Spleen (tissue), 11 donors: ENCODE measurements around the gene DDI2. TPM values are rescaled to one million over a fixed set of nuclear protein-coding genes. Genes with fewer than 3 reads are reported as not detected.
A peak's percentile ranks its signal among the peaks of the same experiment; 100 is the strongest.

ENCODE experiments used
- DNase-seq: peaks from one replicate; pipeline ENCODE4 v3.0.0-alpha.2; 2020
- H3K27ac ChIP-seq, 8 donors: fragments of 200-600 bp; sonication (generic) in 7 of 8; 1 replicate in 4 of 8; 2 replicates in 4 of 8; pipeline versions ENCODE4 v1.5.0 to v1.8.0; 2016 to 2021; ENCODE audit warnings: inconsistent platforms in 4 of 8, mild to moderate bottlenecking in 4 of 8, moderate library complexity in 1 of 8
- H3K27me3 ChIP-seq, 7 donors: fragments of 200-600 bp; sonication (generic) in 6 of 7; replicated peaks in 1 of 7; 1 replicate in 4 of 7; 2 replicates in 3 of 7; pipeline versions ENCODE4 v1.5.0 to v1.8.0; 2016 to 2021; ENCODE audit warnings: inconsistent platforms in 3 of 7, mild to moderate bottlenecking in 1 of 7
- H3K36me3 ChIP-seq, 6 donors: fragments of 200-600 bp; sonication (generic) in 5 of 6; 1 replicate in 4 of 6; 2 replicates in 2 of 6; pipeline versions ENCODE4 v1.5.0 to v1.8.0; 2016 to 2021; ENCODE audit warnings: inconsistent platforms in 2 of 6
- H3K4me1 ChIP-seq, 6 donors: fragments of 200-600 bp; sonication (generic) in 5 of 6; 1 replicate in 3 of 6; 2 replicates in 3 of 6; pipeline versions ENCODE4 v1.5.0 to v1.8.0; 2016 to 2021; ENCODE audit warnings: inconsistent platforms in 3 of 6
- H3K4me3 ChIP-seq, 8 donors: fragments of 200-600 bp; sonication (generic) in 7 of 8; 1 replicate in 4 of 8; 2 replicates in 4 of 8; pipeline versions ENCODE4 v1.5.0 to v1.8.0; 2016 to 2021; ENCODE audit warnings: inconsistent platforms in 4 of 8, mild to moderate bottlenecking in 4 of 8, moderate library complexity in 2 of 8
- H3K9me3 ChIP-seq, 8 donors: fragments of 200-600 bp; sonication (generic) in 7 of 8; 1 replicate in 4 of 8; 2 replicates in 4 of 8; pipeline versions ENCODE4 v1.5.0 to v1.8.0; 2016 to 2021; ENCODE audit warnings: inconsistent platforms in 4 of 8
- POLR2A ChIP-seq, 3 donors: fragments of 450-650 bp; IDR thresholded peaks; one replicate each; pipeline ENCODE4 v1.5.1; 2017; ENCODE audit warnings: antibody characterized with exemption in 3 of 3, mild to moderate bottlenecking in 1 of 3
- POLR2AphosphoS5 ChIP-seq, 3 donors: sonication (generic); formaldehyde crosslinking; IDR thresholded peaks; one replicate each; pipeline ENCODE4 v1.5.1; 2017; ENCODE audit warnings: antibody characterized with exemption in 3 of 3
- WGBS, 5 donors: extraction: QIAGEN DNeasy Blood & Tissue Kit in 3 of 5; methylation state at CpG; one replicate each; pipeline versions ENCODE4 v1.1.5 to v1.1.7; 2013 to 2018; 5-methylcytosine and 5-hydroxymethylcytosine counted together
- intact Hi-C: fragments of 100-400 bp; cut with DNase I; formaldehyde crosslinking; loops from one replicate; pipeline ENCODE4 v1.15.0; 2023; ENCODE audit warnings: low total_unique reads
- polyA plus RNA-seq, 3 donors: library from polyadenylated mRNA; stranded (reverse); fragments of 200-250 nt; gene quantifications; one replicate each; pipeline ENCODE4 v1.2.1, GENCODE V29; 2013
- total RNA-seq, 7 donors: library from RNA; depleted of rRNA in 3 of 7; stranded (reverse); fragments of >200 nt in 3 of 7; fragmentation: NEBNext Ultra II Directional in 4 of 7; extraction: Animal tissue kit (Norgen Biotek cat#: 25700) in 4 of 7; gene quantifications; one replicate each; pipeline versions ENCODE4 v1.1.0 to v1.2.1, GENCODE V29; 2016 to 2021
- TF ChIP-seq, protein P1 (sequence below), 11 experiments: fragments of 200-600 bp in 7 of 11; fragments of 450-650 bp in 4 of 11; sonication (generic) in 4 of 11; IDR thresholded peaks in 8 of 11; conservative IDR thresholded peaks in 3 of 11; 1 replicate in 7 of 11; 2 replicates in 4 of 11; pipeline versions ENCODE4 v1.4.0 to v1.8.0; 2016 to 2021; ENCODE audit warnings: antibody characterized with exemption in 11 of 11, inconsistent platforms in 4 of 11, mild to moderate bottlenecking in 1 of 11
- donor health status: healthy with polysubstance abuse.
- donor health status: DM: no; HTN: no; CAD: no; lungs with moderate emphysema.
- donor health status: DM: no; HTN: no; CAD: no.
- donor health status: Bipolar disorder and iron deficiency.
- donor health status: healthy.
- donor health status: DM: no; HTN: no; CAD: no.
- donor health status: DM: yes; HTN: yes; CAD: no.

Gene DDI2
- total and polyA plus RNA-seq, 10 donors = 4.8 to 75.4 (median 45.2) TPM

DNA sequence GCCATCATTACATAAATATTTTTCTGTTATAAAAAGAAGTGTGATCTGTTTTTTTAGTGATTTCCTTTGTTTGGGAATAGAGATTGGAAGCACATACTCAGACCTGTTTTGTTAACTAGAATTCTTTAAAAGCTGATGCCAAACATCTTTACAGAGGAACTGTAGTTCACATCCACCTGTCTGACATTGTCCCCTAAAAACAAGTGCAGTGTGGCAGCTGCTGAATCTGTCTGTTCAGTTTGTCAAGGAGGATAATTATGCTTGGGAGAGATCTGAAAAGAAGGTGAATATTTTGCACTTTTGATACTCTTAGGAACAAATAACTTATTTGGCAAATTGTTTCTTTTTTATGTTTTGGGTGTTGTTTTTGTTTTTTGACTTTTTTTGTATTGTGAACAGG, 46.0 kb upstream of the DDI2 start:
- DNase-seq = no peak
- peak overlapping the region in 4 of 8 donors; percentile 32 to 56 (median 52) for H3K27ac ChIP-seq
- intact Hi-C loops = no loop called here
- no peaks in the 10 kb centered on the region for H3K27me3 ChIP-seq
- H3K36me3 ChIP-seq = peaks cover 0 to 70% (median 40%) of the 10 kb centered on the region in 6 donors
- H3K4me3 ChIP-seq = no peak overlapping the region
- no peaks in the 10 kb centered on the region for H3K9me3 ChIP-seq
- TF ChIP-seq POLR2A (IDR thresholded peaks at IDR 0.05) = no peak
- TF ChIP-seq, protein P1, sequence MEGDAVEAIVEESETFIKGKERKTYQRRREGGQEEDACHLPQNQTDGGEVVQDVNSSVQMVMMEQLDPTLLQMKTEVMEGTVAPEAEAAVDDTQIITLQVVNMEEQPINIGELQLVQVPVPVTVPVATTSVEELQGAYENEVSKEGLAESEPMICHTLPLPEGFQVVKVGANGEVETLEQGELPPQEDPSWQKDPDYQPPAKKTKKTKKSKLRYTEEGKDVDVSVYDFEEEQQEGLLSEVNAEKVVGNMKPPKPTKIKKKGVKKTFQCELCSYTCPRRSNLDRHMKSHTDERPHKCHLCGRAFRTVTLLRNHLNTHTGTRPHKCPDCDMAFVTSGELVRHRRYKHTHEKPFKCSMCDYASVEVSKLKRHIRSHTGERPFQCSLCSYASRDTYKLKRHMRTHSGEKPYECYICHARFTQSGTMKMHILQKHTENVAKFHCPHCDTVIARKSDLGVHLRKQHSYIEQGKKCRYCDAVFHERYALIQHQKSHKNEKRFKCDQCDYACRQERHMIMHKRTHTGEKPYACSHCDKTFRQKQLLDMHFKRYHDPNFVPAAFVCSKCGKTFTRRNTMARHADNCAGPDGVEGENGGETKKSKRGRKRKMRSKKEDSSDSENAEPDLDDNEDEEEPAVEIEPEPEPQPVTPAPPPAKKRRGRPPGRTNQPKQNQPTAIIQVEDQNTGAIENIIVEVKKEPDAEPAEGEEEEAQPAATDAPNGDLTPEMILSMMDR (IDR thresholded peaks at IDR 0.05 in 8 of 11, conservative IDR thresholded peaks at IDR 0.05 in 3 of 11) = no peak
- TF ChIP-seq POLR2AphosphoS5 (IDR thresholded peaks at IDR 0.05) = no peak
- peaks cover 0 to 28% (median 4%) of the 10 kb centered on the region in 6 donors for H3K4me1 ChIP-seq

DNA sequence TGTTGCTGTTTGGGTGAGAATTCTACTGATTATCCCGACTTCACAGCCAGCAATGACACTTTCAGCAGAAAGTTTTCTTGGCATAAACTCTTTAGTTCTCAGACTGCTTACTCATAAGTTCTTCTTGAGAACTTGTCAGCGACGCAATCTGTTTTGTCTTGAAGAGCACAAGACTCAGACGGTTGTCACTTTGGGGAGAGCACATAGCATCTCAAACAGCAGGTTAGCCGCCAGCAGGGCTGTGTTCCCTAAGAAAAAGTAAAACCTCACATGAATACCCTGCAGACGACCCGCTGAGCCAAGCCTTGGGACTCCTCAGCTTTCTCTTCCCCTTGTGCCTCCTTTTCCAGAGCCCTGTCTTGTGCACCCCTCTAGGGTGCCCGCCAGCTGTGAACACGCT, 43.8 kb upstream of the DDI2 start:
- peaks cover 0 to 48% (median 19%) of the 10 kb centered on the region in 6 donors for H3K36me3 ChIP-seq
- intact Hi-C loops = no loop called here
- H3K9me3 ChIP-seq = no peaks in the 10 kb centered on the region
- no peak for TF ChIP-seq POLR2AphosphoS5 (IDR thresholded peaks at IDR 0.05)
- TF ChIP-seq, protein P1 (IDR thresholded peaks at IDR 0.05 in 8 of 11, conservative IDR thresholded peaks at IDR 0.05 in 3 of 11) = no peak
- no peak for TF ChIP-seq POLR2A (IDR thresholded peaks at IDR 0.05)
- no peak for DNase-seq
- H3K4me1 ChIP-seq = peaks cover 0 to 42% (median 14%) of the 10 kb centered on the region in 6 donors
- WGBS, 5 donors = 86 to 92% (median 89%) methylated on average over 9 of the region's 9 CpGs
- no peaks in the 10 kb centered on the region for H3K27me3 ChIP-seq
- H3K4me3 ChIP-seq = no peak overlapping the region
- H3K27ac ChIP-seq = no peak overlapping the region

DNA sequence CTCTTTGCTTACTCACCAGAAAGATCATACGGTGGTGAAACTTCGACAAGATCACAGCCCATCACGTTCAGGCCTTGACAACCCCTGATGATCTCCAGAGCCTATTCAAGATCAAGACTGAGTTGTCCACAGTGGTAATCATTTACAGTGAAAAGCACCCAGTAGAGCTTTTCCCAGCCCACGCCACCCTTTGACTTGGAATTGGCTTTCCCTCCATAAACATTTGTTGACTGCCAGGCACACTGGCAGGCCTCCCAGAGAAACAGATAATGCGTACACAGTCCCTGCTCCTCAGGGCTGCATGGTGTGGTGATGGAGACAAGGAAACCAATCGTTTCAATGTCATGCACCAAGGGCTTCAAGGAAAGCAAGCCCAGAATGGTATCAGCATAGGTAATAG, 42.5 kb upstream of the DDI2 start:
- H3K4me3 ChIP-seq = no peak overlapping the region
- H3K27ac ChIP-seq = no peak overlapping the region
- TF ChIP-seq, protein P1 (IDR thresholded peaks at IDR 0.05 in 8 of 11, conservative IDR thresholded peaks at IDR 0.05 in 3 of 11) = no peak
- TF ChIP-seq POLR2AphosphoS5 (IDR thresholded peaks at IDR 0.05) (no peak), POLR2A (IDR thresholded peaks at IDR 0.05) (no peak)
- no peak for DNase-seq
- peaks cover 0 to 35% (median 10%) of the 10 kb centered on the region in 6 donors for H3K36me3 ChIP-seq
- intact Hi-C loops = no loop called here
- 86 to 96% (median 93%) methylated on average over 6 of the region's 6 CpGs for WGBS, 5 donors
- no peaks in the 10 kb centered on the region for H3K9me3 ChIP-seq
- H3K27me3 ChIP-seq = no peaks in the 10 kb centered on the region
- H3K4me1 ChIP-seq = peaks cover 0 to 54% (median 26%) of the 10 kb centered on the region in 6 donors

DNA sequence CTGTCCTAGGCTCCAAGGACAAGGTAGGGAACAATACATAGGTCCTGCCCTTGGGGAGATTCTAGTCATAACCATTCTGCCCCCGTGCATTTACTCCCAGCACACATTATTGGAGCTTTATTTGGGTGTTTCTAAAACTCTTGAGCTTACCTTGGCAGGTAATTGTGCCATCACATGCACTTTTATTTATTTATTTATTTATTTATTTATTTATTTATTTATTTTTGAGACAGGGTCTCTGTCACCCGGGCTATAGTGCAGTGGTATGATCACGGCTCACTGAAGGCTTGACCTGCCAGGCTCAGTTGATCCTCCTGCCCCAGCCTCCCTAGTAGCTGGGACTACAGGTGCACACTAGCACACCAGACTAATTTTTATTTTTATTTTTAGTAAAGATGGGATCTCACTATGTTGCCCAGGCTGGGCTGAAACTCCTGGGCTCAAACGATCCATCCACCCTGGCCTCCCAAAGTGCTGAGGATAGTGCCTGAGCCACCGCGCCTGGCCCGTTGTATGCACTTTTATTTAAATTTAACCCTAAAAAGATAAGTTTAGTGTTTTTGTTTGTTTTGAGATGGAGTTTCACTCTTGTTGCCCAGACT, 41.6 kb upstream of the DDI2 start:
- H3K27ac ChIP-seq = no peak overlapping the region
- no peak overlapping the region for H3K4me3 ChIP-seq
- peaks cover 0 to 26% (median 6%) of the 10 kb centered on the region in 6 donors for H3K36me3 ChIP-seq
- TF ChIP-seq POLR2AphosphoS5 (IDR thresholded peaks at IDR 0.05) (no peak), POLR2A (IDR thresholded peaks at IDR 0.05) (no peak)
- TF ChIP-seq, protein P1 (IDR thresholded peaks at IDR 0.05 in 8 of 11, conservative IDR thresholded peaks at IDR 0.05 in 3 of 11) = no peak
- 94 to 96% (median 95%) methylated on average over 7 of the region's 7 CpGs for WGBS, 5 donors
- intact Hi-C loops = no loop called here
- no peaks in the 10 kb centered on the region for H3K27me3 ChIP-seq
- DNase-seq = no peak
- H3K4me1 ChIP-seq = peaks cover 0 to 59% (median 33%) of the 10 kb centered on the region in 6 donors
- H3K9me3 ChIP-seq = no peaks in the 10 kb centered on the region
